ENCODE data around the gene C9orf85.

GRCh38 chr9:71918419-71918818, 7.0 kb downstream of the C9orf85 start:
- TF ChIP-seq, protein P1, sequence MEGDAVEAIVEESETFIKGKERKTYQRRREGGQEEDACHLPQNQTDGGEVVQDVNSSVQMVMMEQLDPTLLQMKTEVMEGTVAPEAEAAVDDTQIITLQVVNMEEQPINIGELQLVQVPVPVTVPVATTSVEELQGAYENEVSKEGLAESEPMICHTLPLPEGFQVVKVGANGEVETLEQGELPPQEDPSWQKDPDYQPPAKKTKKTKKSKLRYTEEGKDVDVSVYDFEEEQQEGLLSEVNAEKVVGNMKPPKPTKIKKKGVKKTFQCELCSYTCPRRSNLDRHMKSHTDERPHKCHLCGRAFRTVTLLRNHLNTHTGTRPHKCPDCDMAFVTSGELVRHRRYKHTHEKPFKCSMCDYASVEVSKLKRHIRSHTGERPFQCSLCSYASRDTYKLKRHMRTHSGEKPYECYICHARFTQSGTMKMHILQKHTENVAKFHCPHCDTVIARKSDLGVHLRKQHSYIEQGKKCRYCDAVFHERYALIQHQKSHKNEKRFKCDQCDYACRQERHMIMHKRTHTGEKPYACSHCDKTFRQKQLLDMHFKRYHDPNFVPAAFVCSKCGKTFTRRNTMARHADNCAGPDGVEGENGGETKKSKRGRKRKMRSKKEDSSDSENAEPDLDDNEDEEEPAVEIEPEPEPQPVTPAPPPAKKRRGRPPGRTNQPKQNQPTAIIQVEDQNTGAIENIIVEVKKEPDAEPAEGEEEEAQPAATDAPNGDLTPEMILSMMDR (IDR thresholded peaks at IDR 0.05): no peak
- TF ChIP-seq POLR2A (IDR thresholded peaks at IDR 0.05): no peak

All from adrenal gland (tissue), 5 donors.